K562 (cell line): ENCODE data around the gene KAT6B. TPM values are rescaled to one million over a fixed set of nuclear protein-coding genes. Genes with fewer than 3 reads are reported as not detected.

Experiments
- ATF1 ChIP-seq, 2 experiments: fragments of 450-650 bp in 1 of 2; IDR thresholded peaks; 2 replicates each; pipeline ENCODE4 v1.6.1; 2016; ENCODE audit warnings: missing compliant biosample characterization in 1 of 2, missing genetic modification characterization in 1 of 2
- BHLHE40 ChIP-seq: IDR thresholded peaks from 2 replicates; pipeline ENCODE4 v1.6.1; 2011; ENCODE audit warnings: low read length, improper control_type of control experiment
- FOS ChIP-seq: IDR thresholded peaks from 3 replicates; pipeline ENCODE4 v1.6.1; 2011; ENCODE audit not compliant: insufficient read length; ENCODE audit errors: extremely low read depth
- FOXJ2 ChIP-seq: fragments of 200-800 bp; sonication (Bioruptor generic); IDR thresholded peaks from 2 replicates; pipeline ENCODE4 v1.6.1; 2016; ENCODE audit warnings: missing genetic modification characterization, missing compliant biosample characterization
- HCFC1 ChIP-seq: IDR thresholded peaks from 2 replicates; pipeline ENCODE4 v1.6.1; 2012; ENCODE audit warnings: low read depth, low read length, improper control_type of control experiment
- MYC ChIP-seq, 2 experiments: fragments of 250-450 bp in 1 of 2; sonication (Bioruptor Pico) in 1 of 2; IDR thresholded peaks; 2 replicates each; pipeline versions ENCODE4 v1.5.1 to v1.6.1; 2012 to 2021; ENCODE audit warnings: low read depth in 2 of 2, borderline replicate concordance in 1 of 2, improper control_type of control experiment in 1 of 2, low read length in 1 of 2, mild to moderate bottlenecking in 1 of 2, moderate library complexity in 1 of 2
- NFIC ChIP-seq: fragments of 450-650 bp; IDR thresholded peaks from 2 replicates; pipeline ENCODE4 v1.6.1; 2017; ENCODE audit warnings: mild to moderate bottlenecking, inconsistent platforms
- POLR2B ChIP-seq: fragments of 450-650 bp; IDR thresholded peaks from 2 replicates; pipeline ENCODE4 v1.6.1; 2018; ENCODE audit warnings: low read depth; ENCODE audit not compliant: partially characterized antibody
- RBBP5 ChIP-seq: fragments of 200-600 bp; sonication (generic); IDR thresholded peaks from 2 replicates; pipeline ENCODE4 v1.6.1; 2012; ENCODE audit warnings: borderline replicate concordance, mild to moderate bottlenecking, low read length, control low read depth, inconsistent platforms; ENCODE audit not compliant: insufficient read depth, poor library complexity, severe bottlenecking
- RBFOX2 ChIP-seq: fragments of 200-400 bp; formaldehyde crosslinking; IDR thresholded peaks from 2 replicates; pipeline ENCODE4 v1.6.1; 2017; ENCODE audit warnings: low read depth, mild to moderate bottlenecking, low read length, moderate library complexity
- REST ChIP-seq, 2 experiments: fragments of 450-650 bp; formaldehyde crosslinking in 1 of 2; IDR thresholded peaks; 2 replicates each; pipeline versions ENCODE4 v1.4.0 to v1.6.1; 2014 to 2020; ENCODE audit warnings: mild to moderate bottlenecking in 2 of 2, borderline replicate concordance in 1 of 2, low read depth in 1 of 2
- ZFP36 ChIP-seq: fragments of 150-350 bp; IDR thresholded peaks from 2 replicates; pipeline ENCODE4 v1.6.1; 2018; ENCODE audit warnings: low read length, low read depth; ENCODE audit not compliant: partially characterized antibody
- polyA plus RNA-seq, 8 experiments: library from polyadenylated mRNA; depleted of rRNA in 4 of 8; stranded (reverse) in 5 of 8; unstranded in 3 of 8; fragments of >200 nt; fragmentation: Nextera tagmentation in 2 of 8; fragmentation: Illumina TruSeq in 1 of 8; extraction: Ambion mirVana in 2 of 8; extraction: Trizol in 1 of 8; gene quantifications; 2 replicates each; pipeline versions ENCODE4 v1.2.1 to v1.2.3, GENCODE V29; 2011 to 2014; ENCODE audit warnings: inconsistent platforms in 1 of 8, missing spikeins in 1 of 8
- total RNA-seq, 7 experiments: library from RNA; depleted of rRNA in 6 of 7; stranded (reverse); fragments of >200 nt in 6 of 7; fragmentation: Illumina TruSeq in 2 of 7; extraction: Trizol in 2 of 7; gene quantifications; 2 replicates each; pipeline versions ENCODE4 v1.2.1 to v1.2.3, GENCODE V29; 2011 to 2021; ENCODE audit warnings: low replicate concordance in 1 of 7
- TF ChIP-seq, protein P1 (sequence below): fragments of 450-650 bp; IDR thresholded peaks from 2 replicates; pipeline ENCODE4 v1.6.1; 2016; ENCODE audit warnings: borderline replicate concordance
- TF ChIP-seq, protein P2 (sequence below): fragments of 450-650 bp; IDR thresholded peaks from 2 replicates; pipeline ENCODE4 v1.6.1; 2016

Gene KAT6B
- total and polyA plus RNA-seq, 9 of the 15 experiments (the other 6 are each of a cell fraction or from before 2014, with no cell fraction given): 1.4 to 9.2 (median 6.8) TPM

GRCh38 chr10:74826142-74827044 lies at the start of gene KAT6B (continued):
- TF ChIP-seq REST (IDR thresholded peaks at IDR 0.05; ENCODE audit: borderline replicate concordance) (no peak), REST (CRISPR knock-in tag; IDR thresholded peaks at IDR 0.05; ENCODE audit: low read depth) (0 out of 2 replicates have a peak, but pooled peaks have one; percentile 51), POLR2B (peak; percentile 29), HCFC1 (peak; percentile 57; the same call in 1 of the 2 replicates), BHLHE40 (no peak; the same call in 1 of the 2 replicates), RBBP5 (peak; percentile 92), MYC (IDR thresholded peaks at IDR 0.05; ENCODE audit: low read depth, low read length) (peak; percentile 57; the same call in 1 of the 2 replicates), MYC (CRISPR knock-in tag; IDR thresholded peaks at IDR 0.05; ENCODE audit: borderline replicate concordance, low read depth) (no peak), NFIC (peak; percentile 88), FOXJ2 (tag) (peak; percentile 96), RBFOX2 (peak; percentile 96), ATF1 (CRISPR knock-in tag; IDR thresholded peaks at IDR 0.05) (no peak), ATF1 (tag; IDR thresholded peaks at IDR 0.05) (peak; percentile 96), ZFP36 (peak; percentile 60), FOS (peak; percentile 98)
- TF ChIP-seq, protein P1, sequence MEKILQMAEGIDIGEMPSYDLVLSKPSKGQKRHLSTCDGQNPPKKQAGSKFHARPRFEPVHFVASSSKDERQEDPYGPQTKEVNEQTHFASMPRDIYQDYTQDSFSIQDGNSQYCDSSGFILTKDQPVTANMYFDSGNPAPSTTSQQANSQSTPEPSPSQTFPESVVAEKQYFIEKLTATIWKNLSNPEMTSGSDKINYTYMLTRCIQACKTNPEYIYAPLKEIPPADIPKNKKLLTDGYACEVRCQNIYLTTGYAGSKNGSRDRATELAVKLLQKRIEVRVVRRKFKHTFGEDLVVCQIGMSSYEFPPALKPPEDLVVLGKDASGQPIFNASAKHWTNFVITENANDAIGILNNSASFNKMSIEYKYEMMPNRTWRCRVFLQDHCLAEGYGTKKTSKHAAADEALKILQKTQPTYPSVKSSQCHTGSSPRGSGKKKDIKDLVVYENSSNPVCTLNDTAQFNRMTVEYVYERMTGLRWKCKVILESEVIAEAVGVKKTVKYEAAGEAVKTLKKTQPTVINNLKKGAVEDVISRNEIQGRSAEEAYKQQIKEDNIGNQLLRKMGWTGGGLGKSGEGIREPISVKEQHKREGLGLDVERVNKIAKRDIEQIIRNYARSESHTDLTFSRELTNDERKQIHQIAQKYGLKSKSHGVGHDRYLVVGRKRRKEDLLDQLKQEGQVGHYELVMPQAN: no peak
- TF ChIP-seq, protein P2, sequence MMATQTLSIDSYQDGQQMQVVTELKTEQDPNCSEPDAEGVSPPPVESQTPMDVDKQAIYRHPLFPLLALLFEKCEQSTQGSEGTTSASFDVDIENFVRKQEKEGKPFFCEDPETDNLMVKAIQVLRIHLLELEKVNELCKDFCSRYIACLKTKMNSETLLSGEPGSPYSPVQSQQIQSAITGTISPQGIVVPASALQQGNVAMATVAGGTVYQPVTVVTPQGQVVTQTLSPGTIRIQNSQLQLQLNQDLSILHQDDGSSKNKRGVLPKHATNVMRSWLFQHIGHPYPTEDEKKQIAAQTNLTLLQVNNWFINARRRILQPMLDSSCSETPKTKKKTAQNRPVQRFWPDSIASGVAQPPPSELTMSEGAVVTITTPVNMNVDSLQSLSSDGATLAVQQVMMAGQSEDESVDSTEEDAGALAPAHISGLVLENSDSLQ: peak; percentile 100
